A549 (cell line): ENCODE measurements around the gene DTNA. TPM values are rescaled to one million over a fixed set of nuclear protein-coding genes. Genes with fewer than 3 reads are reported as not detected.

Experiments used
- ATAC-seq, 2 experiments: fragments of 200-7000 bp in 1 of 2; fragments of >200 bp in 1 of 2; cut with Nextera tagmentation in 1 of 2; cut with Tn5 transposase in 1 of 2; 3 replicates each; pipeline versions ENCODE4 v1.8.0 to v1.9.1; 2018 to 2020; ENCODE audit warnings: mild to moderate bottlenecking in 1 of 2, moderate library complexity in 1 of 2
- CTCF ChIA-PET: fragments of 300-600 bp; sonication (Branson Sonifier 250); formaldehyde crosslinking; extraction: SDS; loops from one replicate; lab custom pipeline; 2021; ENCODE audit warnings: antibody characterized with exemption, inconsistent platforms; lab: Yijun Ruan, JAX
- POLR2A ChIA-PET: fragments of 350-600 bp; formaldehyde crosslinking; extraction: SDS; loops from one replicate; lab custom pipeline; 2021; ENCODE audit warnings: antibody characterized with exemption, inconsistent platforms; lab: Yijun Ruan, JAX
- DNase-seq, 2 experiments: peaks; one replicate each; pipeline versions ENCODE4 v3.0.0 to v3.0.0-alpha.2; 2011 to 2016; ENCODE audit warnings: low read depth in 1 of 2, low spot score in 1 of 2
- FAIRE-seq: peaks from 2 replicates; lab custom pipeline; 2011; peaks lifted over from hg19 to GRCh38; lab: Jason Lieb, UNC
- H3K27ac ChIP-seq, 2 experiments: fragments of >200 bp; sonication (Bioruptor Twin); formaldehyde crosslinking; 3 replicates each; pipeline ENCODE4 v1.5.1; 2016 to 2017
- H3K4me1 ChIP-seq: fragments of >200 bp; sonication (Bioruptor Twin); formaldehyde crosslinking; 3 replicates; pipeline ENCODE4 v1.6.1; 2016
- H3K4me2 ChIP-seq: fragments of >200 bp; sonication (Bioruptor Twin); formaldehyde crosslinking; 3 replicates; pipeline ENCODE4 v1.6.1; 2016
- H3K4me3 ChIP-seq: fragments of >200 bp; sonication (Bioruptor Twin); formaldehyde crosslinking; 3 replicates; pipeline ENCODE4 v1.5.1; 2016
- H3K9me3 ChIP-seq: fragments of >200 bp; sonication (Bioruptor Twin); formaldehyde crosslinking; 3 replicates; pipeline ENCODE4 v1.6.1; 2016
- BHLHE40 ChIP-seq: IDR thresholded peaks from 2 replicates; pipeline ENCODE4 v1.6.1; 2012; ENCODE audit warnings: low read depth, low read length, inconsistent platforms
- CEBPB ChIP-seq, 2 experiments: fragments of >200 bp in 1 of 2; sonication (Bioruptor Twin) in 1 of 2; formaldehyde crosslinking in 1 of 2; IDR thresholded peaks; 2 replicates each; pipeline ENCODE4 v1.6.1; 2012 to 2016
- CHD4 ChIP-seq: fragments of 200-600 bp; sonication (generic); IDR thresholded peaks from 2 replicates; pipeline ENCODE4 v1.6.1; 2016; ENCODE audit warnings: antibody characterized with exemption, mild to moderate bottlenecking, borderline replicate concordance
- EHMT2 ChIP-seq: fragments of 200-600 bp; sonication (generic); IDR thresholded peaks from 2 replicates; pipeline ENCODE4 v1.6.1; 2016; ENCODE audit warnings: antibody characterized with exemption, low read depth, mild to moderate bottlenecking, moderate library complexity
- FOSB ChIP-seq: fragments of 250-450 bp; sonication (Bioruptor Pico); IDR thresholded peaks from 2 replicates; pipeline ENCODE4 v1.5.0; 2020; ENCODE audit warnings: mild to moderate bottlenecking, moderate library complexity
- FOSL2 ChIP-seq, 2 experiments: fragments of 450-650 bp in 1 of 2; fragments of >200 bp in 1 of 2; sonication (Bioruptor Twin) in 1 of 2; formaldehyde crosslinking; IDR thresholded peaks; 2 replicates each; pipeline versions ENCODE4 v1.5.0 to v1.6.1; 2016 to 2020; ENCODE audit warnings: mild to moderate bottlenecking in 1 of 2, moderate library complexity in 1 of 2
- FOXS1 ChIP-seq: fragments of 250-450 bp; sonication (Bioruptor Pico); IDR thresholded peaks from 2 replicates; pipeline ENCODE4 v1.5.0; 2020; ENCODE audit warnings: mild to moderate bottlenecking, moderate library complexity
- HEYL ChIP-seq: fragments of 250-450 bp; sonication (Bioruptor Pico); IDR thresholded peaks from 2 replicates; pipeline ENCODE4 v1.8.0; 2021; ENCODE audit warnings: mild to moderate bottlenecking, moderate library complexity
- HOXA7 ChIP-seq: fragments of 250-450 bp; sonication (Bioruptor Pico); IDR thresholded peaks from 2 replicates; pipeline ENCODE4 v1.5.0; 2020; ENCODE audit warnings: mild to moderate bottlenecking, moderate library complexity
- JUN ChIP-seq, 2 experiments: fragments of >200 bp; sonication (Bioruptor Twin); formaldehyde crosslinking; IDR thresholded peaks; 2 replicates in 1 of 2; 3 replicates in 1 of 2; pipeline ENCODE4 v1.6.1; 2016 to 2017
- KDM5A ChIP-seq: fragments of 200-600 bp; sonication (generic); IDR thresholded peaks from 2 replicates; pipeline ENCODE4 v1.6.1; 2016; ENCODE audit warnings: antibody characterized with exemption, mild to moderate bottlenecking
- MAFK ChIP-seq: fragments of 450-650 bp; IDR thresholded peaks from 2 replicates; pipeline ENCODE4 v1.6.1; 2014; ENCODE audit not compliant: partially characterized antibody
- MAZ ChIP-seq: fragments of 150-350 bp; IDR thresholded peaks from 2 replicates; pipeline ENCODE4 v1.6.1; 2014; ENCODE audit warnings: antibody characterized with exemption, low read depth, low read length, borderline replicate concordance
- NFE2L2 ChIP-seq: fragments of 150-350 bp; conservative IDR thresholded peaks from 2 replicates; pipeline ENCODE4 v1.6.1; 2014; ENCODE audit warnings: low read length
- PHF8 ChIP-seq: fragments of 200-600 bp; sonication (generic); IDR thresholded peaks from 2 replicates; pipeline ENCODE4 v1.6.1; 2016; ENCODE audit warnings: low read depth, mild to moderate bottlenecking, antibody characterized with exemption, moderate library complexity, borderline replicate concordance
- POLR2AphosphoS2 ChIP-seq: conservative IDR thresholded peaks from 2 replicates; pipeline ENCODE4 v1.6.1; 2012; ENCODE audit warnings: low read length, improper control_type of control experiment, inconsistent platforms
- RARB ChIP-seq: fragments of 250-450 bp; sonication (Bioruptor Pico); IDR thresholded peaks from 2 replicates; pipeline ENCODE4 v1.8.0; 2021; ENCODE audit warnings: mild to moderate bottlenecking, moderate library complexity
- RCOR1 ChIP-seq: fragments of 150-350 bp; IDR thresholded peaks from 2 replicates; pipeline ENCODE4 v1.6.1; 2014; ENCODE audit warnings: antibody characterized with exemption, low read length, low read depth
- RNF2 ChIP-seq: fragments of 200-600 bp; sonication (generic); IDR thresholded peaks from 2 replicates; pipeline ENCODE4 v1.6.1; 2016; ENCODE audit warnings: low read depth, mild to moderate bottlenecking, antibody characterized with exemption, moderate library complexity, borderline replicate concordance
- TP53 ChIP-seq: fragments of 250-450 bp; sonication (Bioruptor Pico); IDR thresholded peaks from 2 replicates; pipeline ENCODE4 v1.5.0; 2021; ENCODE audit warnings: mild to moderate bottlenecking, moderate library complexity
- ZC3H11A ChIP-seq: fragments of 450-650 bp; IDR thresholded peaks from 2 replicates; pipeline ENCODE4 v1.6.1; 2014; ENCODE audit warnings: antibody characterized with exemption, mild to moderate bottlenecking
- ZFP36 ChIP-seq: fragments of 450-650 bp; IDR thresholded peaks from 2 replicates; pipeline ENCODE4 v1.6.1; 2014; ENCODE audit warnings: borderline replicate concordance; ENCODE audit not compliant: partially characterized antibody
- ZSCAN20 ChIP-seq: fragments of 250-450 bp; sonication (Bioruptor Pico); IDR thresholded peaks from 2 replicates; pipeline ENCODE4 v1.8.0; 2022; ENCODE audit warnings: mild to moderate bottlenecking, moderate library complexity
- WGBS: methylation state at CpG from one replicate; pipeline ENCODE4 v1.1.6; 2017; ENCODE audit errors: missing lambda C conversion rate; 5-methylcytosine and 5-hydroxymethylcytosine counted together
- polyA plus RNA-seq, 4 experiments: library from polyadenylated mRNA; depleted of rRNA in 3 of 4; stranded (reverse); fragments of >200 nt; fragmentation: RNase III in 1 of 4; extraction: RNeasy Plus Mini Kit Qiagen cat#74134 plus additional on column Dnase treatment in 1 of 4; gene quantifications; 2 replicates in 3 of 4; 3 replicates in 1 of 4; pipeline ENCODE4 v1.2.3, GENCODE V29; 2011 to 2017
- TF ChIP-seq, protein P1 (sequence below): fragments of >200 bp; sonication (Bioruptor Twin); formaldehyde crosslinking; IDR thresholded peaks from 2 replicates; pipeline ENCODE4 v1.6.1; 2016
- TF ChIP-seq, protein P2 (sequence below): fragments of 250-450 bp; sonication (Bioruptor Pico); IDR thresholded peaks from 2 replicates; pipeline ENCODE4 v1.5.0; 2021; ENCODE audit warnings: mild to moderate bottlenecking, moderate library complexity, borderline replicate concordance
- TF ChIP-seq, protein P3 (sequence below): fragments of >200 bp; sonication (Bioruptor Twin); formaldehyde crosslinking; IDR thresholded peaks from 3 replicates; pipeline ENCODE4 v1.5.1; 2016
- TF ChIP-seq, protein P4 (sequence below): fragments of 450-650 bp; IDR thresholded peaks from 2 replicates; pipeline ENCODE4 v1.6.1; 2014; ENCODE audit warnings: antibody characterized with exemption

DTNA gene
- polyA plus RNA-seq, 2 of the 4 experiments (the other 2 are of a cell fraction): 0.12 TPM; not detected in 1

DNA sequence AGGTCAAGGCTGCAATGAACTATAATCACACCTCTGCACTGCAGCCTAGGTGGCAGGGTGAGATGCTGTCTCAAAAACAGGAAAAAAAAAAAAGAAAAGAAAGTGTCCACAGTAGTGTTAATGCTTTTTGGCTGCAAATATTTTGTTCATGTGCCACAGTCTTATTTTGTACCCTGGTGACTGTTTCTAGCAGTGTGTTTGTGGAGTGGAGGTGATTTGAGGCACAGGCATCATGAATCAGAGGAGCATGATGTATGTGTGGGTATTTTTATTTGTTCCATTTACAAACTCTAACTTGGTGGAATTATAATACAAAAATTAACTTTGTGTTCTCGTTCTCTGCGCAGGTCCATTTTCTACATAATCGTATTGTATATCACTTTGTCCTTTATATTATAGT lies 30.6 kb downstream of the DTNA start:
- ATAC-seq (no peak), FAIRE-seq (no peak)
- Histone ChIP-seq H3K4me1 (peaks cover 4% of the 10 kb centered on the region; the same call in 1 of the 3 replicates), H3K9me3 (no peaks in the 10 kb centered on the region), H3K27ac (no peak overlapping the region), H3K4me2 (no peak overlapping the region)
- POLR2A ChIA-PET: no interaction called here
- 71% methylated on average over 3 of the region's 3 CpGs for WGBS
- TF ChIP-seq HEYL (CRISPR knock-in tag): no peak
- no peak for TF ChIP-seq PHF8
- no peak for TF ChIP-seq CHD4
- no peak for TF ChIP-seq NFE2L2
- no peak for TF ChIP-seq KDM5A
- TF ChIP-seq MAZ: no peak
- TF ChIP-seq ZSCAN20 (CRISPR knock-in tag): no peak
- no peak for TF ChIP-seq TP53 (CRISPR knock-in tag)
- TF ChIP-seq BHLHE40: no peak
- TF ChIP-seq FOXS1 (CRISPR knock-in tag): no peak
- TF ChIP-seq ZFP36: no peak
- TF ChIP-seq, all 56 proteins: peak for 0
- no peak overlapping the region for H3K4me3 ChIP-seq
- DNase-seq: no peak
- CTCF ChIA-PET: no interaction called here

DNA sequence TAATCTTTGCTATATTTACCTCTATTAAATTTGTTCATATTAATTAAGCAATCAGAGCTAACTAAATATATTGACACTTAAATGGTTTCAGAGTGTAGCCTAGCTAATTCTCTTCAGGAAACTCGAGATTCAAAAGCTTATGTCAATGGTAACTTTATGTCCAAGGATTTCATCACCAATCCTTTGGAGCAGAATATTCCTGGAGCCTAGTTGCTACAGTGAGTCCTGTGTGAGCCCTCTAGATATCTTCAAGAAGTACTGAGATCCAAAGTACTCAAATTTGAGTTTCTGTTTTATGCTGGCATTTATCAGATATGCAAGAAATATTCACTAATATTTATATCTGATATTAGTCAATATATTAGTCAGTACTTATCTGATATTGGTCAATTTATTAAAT lies 31.3 kb downstream of the DTNA start:
- no peaks in the 10 kb centered on the region for H3K9me3 ChIP-seq
- ATAC-seq (no peak), FAIRE-seq (no peak), DNase-seq (no peak)
- no peak overlapping the region for H3K27ac ChIP-seq
- ChIA-PET CTCF (no interaction called here), POLR2A (no interaction called here)
- H3K4me3 ChIP-seq: no peak overlapping the region
- 0% methylated on average over 1 of the region's 1 CpG for WGBS
- peaks cover 4% of the 10 kb centered on the region; the same call in 1 of the 3 replicates for H3K4me1 ChIP-seq
- H3K4me2 ChIP-seq: no peak overlapping the region
- TF ChIP-seq RCOR1 (no peak), HEYL (CRISPR knock-in tag) (no peak), RARB (CRISPR knock-in tag) (no peak)
- TF ChIP-seq, protein P1, sequence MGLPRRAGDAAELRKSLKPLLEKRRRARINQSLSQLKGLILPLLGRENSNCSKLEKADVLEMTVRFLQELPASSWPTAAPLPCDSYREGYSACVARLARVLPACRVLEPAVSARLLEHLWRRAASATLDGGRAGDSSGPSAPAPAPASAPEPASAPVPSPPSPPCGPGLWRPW: no peak
- TF ChIP-seq, protein P2, sequence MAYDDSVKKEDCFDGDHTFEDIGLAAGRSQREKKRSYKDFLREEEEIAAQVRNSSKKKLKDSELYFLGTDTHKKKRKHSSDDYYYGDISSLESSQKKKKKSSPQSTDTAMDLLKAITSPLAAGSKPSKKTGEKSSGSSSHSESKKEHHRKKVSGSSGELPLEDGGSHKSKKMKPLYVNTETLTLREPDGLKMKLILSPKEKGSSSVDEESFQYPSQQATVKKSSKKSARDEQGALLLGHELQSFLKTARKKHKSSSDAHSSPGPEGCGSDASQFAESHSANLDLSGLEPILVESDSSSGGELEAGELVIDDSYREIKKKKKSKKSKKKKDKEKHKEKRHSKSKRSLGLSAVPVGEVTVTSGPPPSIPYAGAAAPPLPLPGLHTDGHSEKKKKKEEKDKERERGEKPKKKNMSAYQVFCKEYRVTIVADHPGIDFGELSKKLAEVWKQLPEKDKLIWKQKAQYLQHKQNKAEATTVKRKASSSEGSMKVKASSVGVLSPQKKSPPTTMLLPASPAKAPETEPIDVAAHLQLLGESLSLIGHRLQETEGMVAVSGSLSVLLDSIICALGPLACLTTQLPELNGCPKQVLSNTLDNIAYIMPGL (CRISPR knock-in tag): no peak

DNA sequence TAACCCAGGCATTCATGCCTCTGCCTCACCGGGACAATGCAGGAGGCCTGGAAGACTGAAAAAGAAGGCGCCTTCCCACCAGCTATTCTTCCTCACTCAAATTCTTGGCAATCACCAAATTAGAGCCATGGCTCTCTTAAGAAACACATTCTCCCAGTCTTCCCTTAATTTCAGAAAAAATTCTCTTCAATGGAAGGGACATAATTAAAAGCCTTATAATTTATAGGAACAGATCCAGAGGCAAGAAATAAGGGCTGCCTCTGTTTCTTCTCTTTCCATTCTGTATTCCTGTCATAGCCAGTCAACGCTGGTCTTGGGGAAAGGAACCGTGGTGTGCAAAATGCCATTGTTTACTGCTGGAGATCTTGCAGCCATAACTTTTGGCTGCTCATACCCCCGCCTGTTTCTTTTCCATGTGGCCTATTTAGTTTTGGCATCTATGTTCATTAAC lies 32.8 kb downstream of the DTNA start:
- no peak for FAIRE-seq
- TF ChIP-seq NFE2L2 (no peak), POLR2AphosphoS2 (no peak), ZC3H11A (no peak), CEBPB (IDR thresholded peaks at IDR 0.05) (no peak), RNF2 (no peak), FOSB (CRISPR knock-in tag) (no peak), HOXA7 (CRISPR knock-in tag) (no peak), MAFK (no peak), FOSL2 (IDR thresholded peaks at IDR 0.05) (no peak), FOSL2 (CRISPR knock-in tag; IDR thresholded peaks at IDR 0.05) (no peak), RCOR1 (no peak), JUN (IDR thresholded peaks at IDR 0.05) (no peak), EHMT2 (no peak)
- TF ChIP-seq, protein P3, sequence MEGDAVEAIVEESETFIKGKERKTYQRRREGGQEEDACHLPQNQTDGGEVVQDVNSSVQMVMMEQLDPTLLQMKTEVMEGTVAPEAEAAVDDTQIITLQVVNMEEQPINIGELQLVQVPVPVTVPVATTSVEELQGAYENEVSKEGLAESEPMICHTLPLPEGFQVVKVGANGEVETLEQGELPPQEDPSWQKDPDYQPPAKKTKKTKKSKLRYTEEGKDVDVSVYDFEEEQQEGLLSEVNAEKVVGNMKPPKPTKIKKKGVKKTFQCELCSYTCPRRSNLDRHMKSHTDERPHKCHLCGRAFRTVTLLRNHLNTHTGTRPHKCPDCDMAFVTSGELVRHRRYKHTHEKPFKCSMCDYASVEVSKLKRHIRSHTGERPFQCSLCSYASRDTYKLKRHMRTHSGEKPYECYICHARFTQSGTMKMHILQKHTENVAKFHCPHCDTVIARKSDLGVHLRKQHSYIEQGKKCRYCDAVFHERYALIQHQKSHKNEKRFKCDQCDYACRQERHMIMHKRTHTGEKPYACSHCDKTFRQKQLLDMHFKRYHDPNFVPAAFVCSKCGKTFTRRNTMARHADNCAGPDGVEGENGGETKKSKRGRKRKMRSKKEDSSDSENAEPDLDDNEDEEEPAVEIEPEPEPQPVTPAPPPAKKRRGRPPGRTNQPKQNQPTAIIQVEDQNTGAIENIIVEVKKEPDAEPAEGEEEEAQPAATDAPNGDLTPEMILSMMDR: no peak
- TF ChIP-seq, protein P4, sequence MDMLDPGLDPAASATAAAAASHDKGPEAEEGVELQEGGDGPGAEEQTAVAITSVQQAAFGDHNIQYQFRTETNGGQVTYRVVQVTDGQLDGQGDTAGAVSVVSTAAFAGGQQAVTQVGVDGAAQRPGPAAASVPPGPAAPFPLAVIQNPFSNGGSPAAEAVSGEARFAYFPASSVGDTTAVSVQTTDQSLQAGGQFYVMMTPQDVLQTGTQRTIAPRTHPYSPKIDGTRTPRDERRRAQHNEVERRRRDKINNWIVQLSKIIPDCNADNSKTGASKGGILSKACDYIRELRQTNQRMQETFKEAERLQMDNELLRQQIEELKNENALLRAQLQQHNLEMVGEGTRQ: no peak
- TF ChIP-seq, protein P1: no peak
- WGBS: 54% methylated on average over 5 of the region's 5 CpGs
- Histone ChIP-seq H3K27ac (no peak overlapping the region), H3K4me1 (peaks cover 4% of the 10 kb centered on the region; the same call in 1 of the 3 replicates), H3K9me3 (no peaks in the 10 kb centered on the region), H3K4me3 (no peak overlapping the region), H3K4me2 (no peak overlapping the region)
- DNase-seq: no peak
- ATAC-seq: no peak
- CTCF ChIA-PET: no interaction called here
- POLR2A ChIA-PET: no interaction called here
